T-cell (primary cell): ENCODE data around the gene ARHGEF4. TPM values are rescaled to one million over a fixed set of nuclear protein-coding genes. Genes with fewer than 3 reads are reported as not detected.

Experiments used
- ATAC-seq, 4 experiments: fragments of 200-7000 bp in 3 of 4; fragments of 150-1000 bp in 1 of 4; cut with Tn5 transposase; replicated peaks in 1 of 4; 1 replicate in 3 of 4; 2 replicates in 1 of 4; pipeline ENCODE4 v1.10.0; 2021; ENCODE audit warnings: moderate library complexity in 3 of 4, mild to moderate bottlenecking in 2 of 4, moderate number of reproducible peaks in 1 of 4
- CTCF ChIA-PET, 2 donors: fragments of 300-600 bp; sonication (Branson Sonifier 250); formaldehyde crosslinking; loops; one replicate each; lab custom pipeline; 2022; ENCODE audit warnings: antibody characterized with exemption in 2 of 2; lab: Charles Lee
- POLR2A ChIA-PET, 2 donors: fragments of 300-600 bp; sonication (Branson Sonifier 250); formaldehyde crosslinking; loops; one replicate each; lab custom pipeline; 2022; ENCODE audit warnings: antibody characterized with exemption in 2 of 2; lab: Charles Lee
- DNase-seq, 35 experiments: peaks; one replicate each; pipeline versions ENCODE4 v3.0.0 to v3.0.0-alpha.2; 2013 to 2023
- H3K27ac ChIP-seq: one replicate; pipeline ENCODE4 v1.5.1; 2013; ENCODE audit warnings: low read length
- H3K27me3 ChIP-seq, 2 experiments: replicated peaks in 1 of 2; 1 replicate in 1 of 2; 2 replicates in 1 of 2; pipeline versions ENCODE4 v1.6.1 to v1.7.0; 2013; ENCODE audit warnings: low read length in 1 of 2, mixed read lengths in 1 of 2; ENCODE audit not compliant: control insufficient read depth in 2 of 2, insufficient read depth in 2 of 2; ENCODE audit errors: extremely low read depth in 1 of 2
- H3K36me3 ChIP-seq, 2 donors: 1 replicate in 1 of 2; 2 replicates in 1 of 2; pipeline versions ENCODE4 v1.6.1 to v1.7.0; 2013; ENCODE audit warnings: low read length in 1 of 2; ENCODE audit not compliant: control insufficient read depth in 2 of 2, insufficient read depth in 1 of 2; ENCODE audit errors: extremely low read depth in 1 of 2
- H3K4me1 ChIP-seq, 2 experiments: 1 replicate in 1 of 2; 2 replicates in 1 of 2; pipeline versions ENCODE4 v1.6.1 to v1.7.0; 2013; ENCODE audit warnings: low read length in 2 of 2, mixed read lengths in 1 of 2; ENCODE audit not compliant: insufficient read depth in 2 of 2, control insufficient read depth in 1 of 2; ENCODE audit errors: extremely low read depth in 1 of 2
- H3K4me3 ChIP-seq, 2 donors: 1 replicate in 1 of 2; 2 replicates in 1 of 2; pipeline versions ENCODE4 v1.5.1 to v1.7.0; 2013; ENCODE audit warnings: mild to moderate bottlenecking in 2 of 2, low read length in 1 of 2, moderate library complexity in 1 of 2; ENCODE audit not compliant: control insufficient read depth in 1 of 2; ENCODE audit errors: extremely low read depth in 1 of 2
- H3K9me3 ChIP-seq: 2 replicates; pipeline ENCODE4 v1.7.0; 2013
- H3K27ac Mint-ChIP-seq, 2 donors: one replicate each; pipeline ENCODE4 v1.8.0; 2020 to 2021; ENCODE audit warnings: mild to moderate bottlenecking in 2 of 2, mixed read lengths in 2 of 2
- H3K27me3 Mint-ChIP-seq, 2 donors: one replicate each; pipeline ENCODE4 v1.8.0; 2021 to 2022; ENCODE audit warnings: mixed read lengths in 2 of 2
- H3K36me3 Mint-ChIP-seq: one replicate; pipeline ENCODE4 v1.8.0; 2021; ENCODE audit warnings: mixed read lengths
- H3K4me1 Mint-ChIP-seq, 3 donors: one replicate each; pipeline ENCODE4 v1.8.0; 2020 to 2022; ENCODE audit warnings: mixed read lengths in 3 of 3, mild to moderate bottlenecking in 1 of 3
- H3K4me3 Mint-ChIP-seq, 3 donors: one replicate each; pipeline ENCODE4 v1.8.0; 2020 to 2022; ENCODE audit warnings: mild to moderate bottlenecking in 3 of 3, mixed read lengths in 3 of 3, moderate library complexity in 3 of 3
- H3K9me3 Mint-ChIP-seq, 3 donors: one replicate each; pipeline ENCODE4 v1.8.0; 2020 to 2022; ENCODE audit warnings: mixed read lengths in 3 of 3
- WGBS: methylation state at CpG from one replicate; pipeline ENCODE4 v1.1.5; 2013; ENCODE audit warnings: missing lambda C conversion rate; ENCODE audit not compliant: insufficient coverage; 5-methylcytosine and 5-hydroxymethylcytosine counted together
- total RNA-seq, 35 experiments: library from RNA in 6 of 35; stranded (reverse) in 6 of 35; fragments of 120-200 nt in 1 of 35; gene quantifications; one replicate each; pipeline versions ENCODE4 v1.2.1 to v1.2.4 and lab custom pipeline; 2013 to 2026

ARHGEF4 gene
- total RNA-seq, 5 donors from 2014 or later (not counting 1 experiment from before 2014, with no cell fraction given), result 2.9 to 5.3 (median 4.4) TPM

- Histone ChIP-seq H3K27ac (no peak overlapping the region), H3K4me3 (no peak overlapping the region), H3K27me3 (peaks cover 2 to 58% of the 10 kb centered on the region in 2 experiments), H3K9me3 (no peaks in the 10 kb centered on the region), H3K36me3 (no peaks in the 10 kb centered on the region), H3K4me1 (peaks cover 0 to 9% of the 10 kb centered on the region in 2 experiments)
- H3K4me1 Mint-ChIP-seq, result peaks cover 0 to 3% (median 0%) of the 10 kb centered on the region in 3 donors
- ChIA-PET CTCF (no interaction called here), POLR2A (no interaction called here)
- ATAC-seq, result no peak
- WGBS, result 64% methylated on average over 12 of the region's 28 CpGs
- H3K4me3 Mint-ChIP-seq, result no peak overlapping the region
- no peak overlapping the region for H3K27ac Mint-ChIP-seq
- no peaks in the 10 kb centered on the region for H3K36me3 Mint-ChIP-seq
- DNase-seq, result no peak
- H3K27me3 Mint-ChIP-seq, result peaks cover 31 to 44% of the 10 kb centered on the region in 2 donors
- no peaks in the 10 kb centered on the region for H3K9me3 Mint-ChIP-seq
These were observed 1.3 kb downstream of the ARHGEF4 start for GRCh38 chr2:130837811-130838565.

- Mint-ChIP-seq H3K36me3 (no peaks in the 10 kb centered on the region), H3K4me1 (peaks cover 0 to 3% (median 0%) of the 10 kb centered on the region in 3 donors), H3K4me3 (peak overlapping the region in 1 of 3 donors; percentile 30), H3K27me3 (peaks cover 35 to 43% of the 10 kb centered on the region in 2 donors), H3K27ac (no peak overlapping the region), H3K9me3 (no peaks in the 10 kb centered on the region)
- Histone ChIP-seq H3K4me3 (no peak overlapping the region), H3K9me3 (no peaks in the 10 kb centered on the region), H3K27ac (no peak overlapping the region), H3K36me3 (no peaks in the 10 kb centered on the region), H3K27me3 (peaks cover 2 to 68% of the 10 kb centered on the region in 2 experiments), H3K4me1 (peaks cover 0 to 9% of the 10 kb centered on the region in 2 experiments)
- ChIA-PET POLR2A (no interaction called here), CTCF (no interaction called here)
- DNase-seq (no peak), ATAC-seq (no peak)
- 72% methylated on average over 14 of the region's 16 CpGs for WGBS
These were observed 2.5 kb downstream of the ARHGEF4 start for GRCh38 chr2:130839011-130839780.

- peaks cover 0 to 60% of the 10 kb centered on the region in 2 experiments for H3K27me3 ChIP-seq
- no peak for DNase-seq
- no peak overlapping the region for H3K27ac ChIP-seq
- H3K4me1 ChIP-seq, result peaks cover 0 to 9% of the 10 kb centered on the region in 2 experiments
- CTCF ChIA-PET, result interaction anchor here in 1 of 2 donors (0.6 kb wide), 1 partner anchor 47 kb away, joined by 5 read pairs; no protein-coding TSS in a partner anchor
- WGBS, result 54% methylated on average over 6 of the region's 8 CpGs
- no peaks in the 10 kb centered on the region for H3K9me3 ChIP-seq
- no peak overlapping the region for H3K4me3 ChIP-seq
- POLR2A ChIA-PET, result no interaction called here
- no peaks in the 10 kb centered on the region for H3K36me3 ChIP-seq
- no peak for ATAC-seq
- Mint-ChIP-seq H3K27me3 (peaks cover 24 to 33% of the 10 kb centered on the region in 2 donors), H3K9me3 (no peaks in the 10 kb centered on the region), H3K4me1 (peaks cover 0 to 3% (median 0%) of the 10 kb centered on the region in 3 donors), H3K4me3 (no peak overlapping the region), H3K36me3 (no peaks in the 10 kb centered on the region), H3K27ac (no peak overlapping the region)
These were observed 3.8 kb downstream of the ARHGEF4 start for GRCh38 chr2:130840506-130840905.

- no peak for ATAC-seq
- Mint-ChIP-seq H3K27ac (no peak overlapping the region), H3K4me3 (no peak overlapping the region), H3K36me3 (no peaks in the 10 kb centered on the region), H3K27me3 (peaks cover 23 to 24% of the 10 kb centered on the region in 2 donors), H3K9me3 (no peaks in the 10 kb centered on the region), H3K4me1 (peaks cover 0 to 3% (median 0%) of the 10 kb centered on the region in 3 donors)
- 83% methylated on average over 3 of the region's 6 CpGs for WGBS
- Histone ChIP-seq H3K27ac (no peak overlapping the region), H3K4me1 (peaks cover 0 to 5% of the 10 kb centered on the region in 2 experiments), H3K36me3 (no peaks in the 10 kb centered on the region), H3K9me3 (no peaks in the 10 kb centered on the region), H3K27me3 (peaks cover 0 to 49% of the 10 kb centered on the region in 2 experiments), H3K4me3 (no peak overlapping the region)
- ChIA-PET POLR2A (no interaction called here), CTCF (no interaction called here)
- DNase-seq, result no peak
These were observed 5.1 kb downstream of the ARHGEF4 start for GRCh38 chr2:130841741-130842365.

GRCh38 chr2:130842770-130843169, 6.1 kb downstream of the ARHGEF4 start:
- POLR2A ChIA-PET, result no interaction called here
- H3K9me3 ChIP-seq, result no peaks in the 10 kb centered on the region
- no peaks in the 10 kb centered on the region for H3K4me1 ChIP-seq
- Mint-ChIP-seq H3K27ac (no peak overlapping the region), H3K4me1 (peaks cover 0 to 3% (median 0%) of the 10 kb centered on the region in 3 donors), H3K27me3 (peaks cover 22 to 23% of the 10 kb centered on the region in 2 donors), H3K9me3 (no peaks in the 10 kb centered on the region), H3K36me3 (no peaks in the 10 kb centered on the region), H3K4me3 (no peak overlapping the region)
- peaks cover 0 to 45% of the 10 kb centered on the region in 2 experiments for H3K27me3 ChIP-seq
- no peak overlapping the region for H3K4me3 ChIP-seq
- WGBS, result 47% methylated on average over 5 of the region's 8 CpGs
- H3K27ac ChIP-seq, result no peak overlapping the region
- DNase-seq (no peak), ATAC-seq (no peak)
- CTCF ChIA-PET, result no interaction called here
- no peaks in the 10 kb centered on the region for H3K36me3 ChIP-seq

GRCh38 chr2:130843321-130843985, 6.7 kb downstream of the ARHGEF4 start:
- CTCF ChIA-PET, result no interaction called here
- Mint-ChIP-seq H3K9me3 (no peaks in the 10 kb centered on the region), H3K4me1 (no peaks in the 10 kb centered on the region), H3K4me3 (no peak overlapping the region), H3K36me3 (no peaks in the 10 kb centered on the region), H3K27me3 (peaks cover 15 to 17% of the 10 kb centered on the region in 2 donors), H3K27ac (no peak overlapping the region)
- Histone ChIP-seq H3K36me3 (no peaks in the 10 kb centered on the region), H3K27me3 (peaks cover 0 to 39% of the 10 kb centered on the region in 2 experiments), H3K9me3 (no peaks in the 10 kb centered on the region), H3K4me1 (no peaks in the 10 kb centered on the region), H3K4me3 (no peak overlapping the region), H3K27ac (no peak overlapping the region)
- POLR2A ChIA-PET, result no interaction called here
- WGBS, result 76% methylated on average over 11 of the region's 12 CpGs
- DNase-seq (no peak), ATAC-seq (no peak)
